B cell (primary cell): ENCODE data around the gene SAG. TPM values are rescaled to one million over a fixed set of nuclear protein-coding genes. Genes with fewer than 3 reads are reported as not detected.

Experiments used
- ATAC-seq: fragments of 200-7000 bp; cut with Tn5 transposase; one replicate; pipeline ENCODE4 v1.10.0; 2021; ENCODE audit warnings: low read depth, mild to moderate bottlenecking, moderate number of reproducible peaks, moderate library complexity
- CTCF ChIA-PET: fragments of 350-600 bp; sonication (Branson Sonifier 250); formaldehyde crosslinking; loops from one replicate; lab custom pipeline; 2021; ENCODE audit warnings: antibody characterized with exemption, inconsistent platforms; lab: Charles Lee
- POLR2A ChIA-PET: fragments of 350-600 bp; sonication (Branson Sonifier 250); formaldehyde crosslinking; loops from one replicate; lab custom pipeline; 2021; ENCODE audit warnings: antibody characterized with exemption; lab: Charles Lee
- DNase-seq: peaks from one replicate; pipeline ENCODE4 v3.0.0; 2013
- H2AFZ ChIP-seq: 2 replicates; pipeline ENCODE4 v1.6.1; 2012; ENCODE audit warnings: mild to moderate bottlenecking, low read depth, low read length; ENCODE audit not compliant: insufficient read depth, poor library complexity, severe bottlenecking
- H3K27ac ChIP-seq, 2 donors: 1 replicate in 1 of 2; 2 replicates in 1 of 2; pipeline ENCODE4 v1.5.1; 2012 to 2013; ENCODE audit warnings: low read length in 2 of 2, mild to moderate bottlenecking in 2 of 2, moderate library complexity in 1 of 2
- H3K27me3 ChIP-seq, 4 experiments: fragments of 200-600 bp in 1 of 4; sonication (generic) in 1 of 4; replicated peaks in 1 of 4; 1 replicate in 2 of 4; 2 replicates in 2 of 4; pipeline versions ENCODE4 v1.6.1 to v1.7.0; 2013 to 2016; ENCODE audit warnings: low read length in 3 of 4, mild to moderate bottlenecking in 2 of 4, mixed read lengths in 1 of 4, moderate library complexity in 1 of 4; ENCODE audit not compliant: insufficient read depth in 4 of 4, control insufficient read depth in 3 of 4; ENCODE audit errors: control extremely low read depth in 1 of 4
- H3K36me3 ChIP-seq, 2 experiments: replicated peaks in 1 of 2; 1 replicate in 1 of 2; 2 replicates in 1 of 2; pipeline versions ENCODE4 v1.6.1 to v1.7.1; 2013; ENCODE audit warnings: low read length in 1 of 2; ENCODE audit not compliant: insufficient read depth in 2 of 2, control insufficient read depth in 1 of 2; ENCODE audit errors: control extremely low read depth in 1 of 2, extremely low read depth in 1 of 2
- H3K4me1 ChIP-seq, 2 donors: fragments of 200-600 bp in 1 of 2; sonication (generic) in 1 of 2; 1 replicate in 1 of 2; 2 replicates in 1 of 2; pipeline versions ENCODE4 v1.5.1 to v1.6.1; 2013 to 2017; ENCODE audit warnings: low read length in 2 of 2; ENCODE audit not compliant: control insufficient read depth in 2 of 2, insufficient read depth in 2 of 2
- H3K4me2 ChIP-seq: replicated peaks from 2 replicates; pipeline ENCODE3; 2012; ENCODE audit warnings: mild to moderate bottlenecking, low read depth, low read length; ENCODE audit not compliant: poor library complexity, severe bottlenecking
- H3K4me3 ChIP-seq, 5 experiments: fragments of 200-600 bp in 1 of 5; sonication (generic) in 1 of 5; 1 replicate in 3 of 5; 2 replicates in 2 of 5; pipeline versions ENCODE4 v1.5.1 to v1.7.0; 2011 to 2016; ENCODE audit warnings: low read length in 4 of 5, mild to moderate bottlenecking in 4 of 5, low read depth in 2 of 5, control low read depth in 1 of 5, moderate library complexity in 1 of 5; ENCODE audit not compliant: insufficient read depth in 1 of 5; ENCODE audit errors: control extremely low read depth in 1 of 5, extremely low read depth in 1 of 5
- H3K79me2 ChIP-seq: fragments of 200-600 bp; sonication (generic); one replicate; pipeline ENCODE4 v1.6.0; 2016; ENCODE audit warnings: low read length; ENCODE audit not compliant: control insufficient read depth, insufficient read depth
- H3K9ac ChIP-seq: fragments of 200-600 bp; sonication (generic); 2 replicates; pipeline ENCODE4 v1.6.1; 2017; ENCODE audit warnings: mild to moderate bottlenecking, low read length, moderate library complexity
- H3K9me3 ChIP-seq, 3 donors: one replicate each; pipeline versions ENCODE4 v1.6.1 to v1.7.1; 2013; ENCODE audit warnings: low read length in 2 of 3; ENCODE audit not compliant: control insufficient read depth in 2 of 3, insufficient read depth in 1 of 3; ENCODE audit errors: control extremely low read depth in 1 of 3
- H4K20me1 ChIP-seq: 2 replicates; pipeline ENCODE4 v1.6.0; 2012; ENCODE audit warnings: mild to moderate bottlenecking, low read length; ENCODE audit not compliant: insufficient read depth, control insufficient read depth, poor library complexity, severe bottlenecking
- H3K27ac Mint-ChIP-seq: one replicate; pipeline ENCODE4 v1.8.0; 2021; ENCODE audit warnings: mixed read lengths
- H3K27me3 Mint-ChIP-seq: one replicate; pipeline ENCODE4 v1.8.0; 2021; ENCODE audit warnings: mixed read lengths
- H3K4me1 Mint-ChIP-seq: one replicate; pipeline ENCODE4 v1.8.0; 2021; ENCODE audit warnings: mixed read lengths
- H3K4me3 Mint-ChIP-seq: one replicate; pipeline ENCODE4 v1.8.0; 2021; ENCODE audit warnings: mixed read lengths
- H3K9me3 Mint-ChIP-seq: one replicate; pipeline ENCODE4 v1.8.0; 2022; ENCODE audit warnings: mixed read lengths; ENCODE audit not compliant: insufficient read depth
- CTCF ChIP-seq: fragments of 200-600 bp; IDR thresholded peaks from one replicate; pipeline ENCODE4 v1.8.0; 2022; ENCODE audit warnings: antibody characterized with exemption, mild to moderate bottlenecking
- EZH2 ChIP-seq: IDR thresholded peaks from 2 replicates; pipeline ENCODE4 v1.6.1; 2012; ENCODE audit warnings: borderline replicate concordance, low read depth, mild to moderate bottlenecking, moderate library complexity, low read length; ENCODE audit not compliant: insufficient read depth, poor library complexity, severe bottlenecking
- WGBS: methylation state at CpG from one replicate; pipeline ENCODE4 v1.1.5; 2013; ENCODE audit warnings: missing lambda C conversion rate; ENCODE audit not compliant: insufficient coverage; 5-methylcytosine and 5-hydroxymethylcytosine counted together
- intact Hi-C: fragments of 100-400 bp; cut with micrococcal nuclease; formaldehyde crosslinking; loops from one replicate; pipeline ENCODE4 v1.10.0; 2022
- polyA plus RNA-seq: library from polyadenylated mRNA; depleted of rRNA; stranded (reverse); fragments of >200 nt; gene quantifications from 2 replicates; pipeline ENCODE4 v1.2.3, GENCODE V29; 2012
- total RNA-seq, 2 donors: library from RNA; stranded (reverse); fragments of 120-200 nt in 1 of 2; gene quantifications; 1 replicate in 1 of 2; 2 replicates in 1 of 2; pipeline versions ENCODE4 v1.2.3 to v1.2.4, GENCODE V29; 2013 to 2022

SAG gene
- total and polyA plus RNA-seq, 2 donors (not counting 1 experiment from before 2014, with no cell fraction given) = 0.03 to 0.17 TPM

GRCh38 chr2:233353101-233353768 is 45.6 kb downstream of the SAG start:
- CTCF ChIA-PET = interaction anchor here (0.7 to 2.6 kb wide), 13 partner anchors 13 to 102 kb away, joined by 3 to 13 read pairs (median 3); partner anchors contain the start of gene ATG16L1
- Histone ChIP-seq H2AFZ (peak overlapping the region; percentile 62), H3K79me2 (peaks cover 69% of the 10 kb centered on the region), H3K27ac (peak overlapping the region; percentile 89 to 97), H3K4me1 (peaks cover 79 to 88% of the 10 kb centered on the region in 2 donors), H3K4me3 (peak overlapping the region; percentile 46 to 85 (median 61)), H4K20me1 (no peaks in the 10 kb centered on the region), H3K9ac (peak overlapping the region; percentile 72), H3K9me3 (no peaks in the 10 kb centered on the region), H3K27me3 (no peaks in the 10 kb centered on the region), H3K4me2 (peak overlapping the region; percentile 84), H3K36me3 (peaks cover 0 to 4% of the 10 kb centered on the region in 2 experiments)
- DNase-seq (no peak), ATAC-seq (no peak)
- TF ChIP-seq EZH2 (no peak), CTCF (no peak)
- POLR2A ChIA-PET = interaction anchor here (0.5 to 2.8 kb wide), 13 partner anchors 11 to 1960 kb away, joined by 3 to 30 read pairs (median 6); no protein-coding TSS in a partner anchor
- Mint-ChIP-seq H3K9me3 (no peaks in the 10 kb centered on the region), H3K4me1 (peaks cover 86% of the 10 kb centered on the region), H3K27ac (peak overlapping the region; percentile 96), H3K4me3 (peak overlapping the region; percentile 96), H3K27me3 (no peaks in the 10 kb centered on the region)
- intact Hi-C loops = loop anchor here (10.0 kb wide), 1 partner anchor 248 kb away; no protein-coding TSS in a partner anchor
- WGBS = 47% methylated on average over 22 of the region's 22 CpGs
